Right renal cortex interstitium (tissue), 3 donors: ENCODE results near the gene MCM10. TPM values are rescaled to one million over a fixed set of nuclear protein-coding genes. Genes with fewer than 3 reads are reported as not detected.
A peak's percentile ranks its signal among the peaks of the same experiment; 100 is the strongest.
"Not testable (repeated sequence)": the region's sequence is repeated elsewhere in the genome, so short reads cannot be mapped to it uniquely, and the experiment has no call there.

Experiments used
- DNase-seq, 3 donors: peaks; one replicate each; pipeline ENCODE4 v3.0.0-alpha.2; 2013; ENCODE audit warnings: low read depth in 3 of 3, low spot score in 2 of 3
- polyA plus RNA-seq, 3 donors: library from polyadenylated mRNA; unstranded; fragments of 120-200 nt; gene quantifications; one replicate each; pipeline ENCODE4 v1.2.1, GENCODE V29; 2013; ENCODE audit not compliant: insufficient read length in 3 of 3

The MCM10 gene
- polyA plus RNA-seq, 3 donors = 10.2 to 11.3 (median 11.3) TPM

GRCh38 chr10:13219685-13220670 lies 58.6 kb downstream of the MCM10 start:
- DNase-seq = peak in 2 of 3 donors; percentile 2 to 5

GRCh38 chr10:13221572-13221971 lies 60.2 kb downstream of the MCM10 start:
- no peak for DNase-seq

- no peak for DNase-seq
Measured at GRCh38 chr10:13222151-13222550, 60.8 kb downstream of the MCM10 start.

GRCh38 chr10:13222566-13222965 lies 61.2 kb downstream of the MCM10 start:
- no peak for DNase-seq

GRCh38 chr10:13223241-13223640 lies 61.9 kb downstream of the MCM10 start:
- no peak for DNase-seq

GRCh38 chr10:13224210-13224995 lies 63.0 kb downstream of the MCM10 start:
- DNase-seq = no peak

GRCh38 chr10:13225601-13226000 lies 64.2 kb downstream of the MCM10 start:
- DNase-seq = no peak

GRCh38 chr10:13227031-13227430 lies 65.7 kb downstream of the MCM10 start:
- no peak for DNase-seq

- DNase-seq = no peak
Measured at GRCh38 chr10:13231190-13231589, 69.8 kb downstream of the MCM10 start.

GRCh38 chr10:13231808-13232207 lies 70.5 kb downstream of the MCM10 start:
- DNase-seq = no peak

GRCh38 chr10:13233358-13233757 lies 72.0 kb downstream of the MCM10 start:
- DNase-seq = no peak

- DNase-seq = no peak
Measured at GRCh38 chr10:13234172-13234571, 72.8 kb downstream of the MCM10 start, which contains the start of gene UCMA. UCMA (minus strand) TSS chr10:13234374; CDS start chr10:13234258, 116 bp downstream.

- DNase-seq = not testable (repeated sequence)
Measured at GRCh38 chr10:13234736-13235135, 73.4 kb downstream of the MCM10 start.

- DNase-seq = no peak
Measured at GRCh38 chr10:13236638-13237037, 75.3 kb downstream of the MCM10 start.

- DNase-seq = no peak
Measured at GRCh38 chr10:13238271-13239077, 77.1 kb downstream of the MCM10 start.

GRCh38 chr10:13239923-13240322 lies 78.6 kb downstream of the MCM10 start:
- no peak for DNase-seq

- no peak for DNase-seq
Measured at GRCh38 chr10:13241613-13242012, 80.3 kb downstream of the MCM10 start.

GRCh38 chr10:13242260-13242659 lies 80.9 kb downstream of the MCM10 start:
- not testable (repeated sequence) for DNase-seq

- DNase-seq = no peak
Measured at GRCh38 chr10:13247246-13247645, 85.9 kb downstream of the MCM10 start.

GRCh38 chr10:13247784-13248183 lies 86.4 kb downstream of the MCM10 start:
- DNase-seq = no peak

- DNase-seq = no peak
Measured at GRCh38 chr10:13253726-13254125, 92.4 kb downstream of the MCM10 start.
